A549 (cell line): Measurements from ENCODE around the gene CSPG4. TPM values are rescaled to one million over a fixed set of nuclear protein-coding genes. Genes with fewer than 3 reads are reported as not detected.

ENCODE experiments used
- ATAC-seq, 2 experiments: fragments of 200-7000 bp in 1 of 2; fragments of >200 bp in 1 of 2; cut with Nextera tagmentation in 1 of 2; cut with Tn5 transposase in 1 of 2; 3 replicates each; pipeline versions ENCODE4 v1.8.0 to v1.9.1; 2018 to 2020; ENCODE audit warnings: mild to moderate bottlenecking in 1 of 2, moderate library complexity in 1 of 2
- CTCF ChIA-PET: fragments of 300-600 bp; sonication (Branson Sonifier 250); formaldehyde crosslinking; extraction: SDS; loops from one replicate; lab custom pipeline; 2021; ENCODE audit warnings: antibody characterized with exemption, inconsistent platforms; lab: Yijun Ruan, JAX
- POLR2A ChIA-PET: fragments of 350-600 bp; formaldehyde crosslinking; extraction: SDS; loops from one replicate; lab custom pipeline; 2021; ENCODE audit warnings: antibody characterized with exemption, inconsistent platforms; lab: Yijun Ruan, JAX
- DNase-seq, 2 experiments: peaks; one replicate each; pipeline versions ENCODE4 v3.0.0 to v3.0.0-alpha.2; 2011 to 2016; ENCODE audit warnings: low read depth in 1 of 2, low spot score in 1 of 2
- FAIRE-seq: peaks from 2 replicates; lab custom pipeline; 2011; peaks lifted over from hg19 to GRCh38; lab: Jason Lieb, UNC
- H3K27ac ChIP-seq, 2 experiments: fragments of >200 bp; sonication (Bioruptor Twin); formaldehyde crosslinking; 3 replicates each; pipeline ENCODE4 v1.5.1; 2016 to 2017
- H3K4me1 ChIP-seq: fragments of >200 bp; sonication (Bioruptor Twin); formaldehyde crosslinking; 3 replicates; pipeline ENCODE4 v1.6.1; 2016
- H3K4me2 ChIP-seq: fragments of >200 bp; sonication (Bioruptor Twin); formaldehyde crosslinking; 3 replicates; pipeline ENCODE4 v1.6.1; 2016
- H3K4me3 ChIP-seq: fragments of >200 bp; sonication (Bioruptor Twin); formaldehyde crosslinking; 3 replicates; pipeline ENCODE4 v1.5.1; 2016
- H3K9me3 ChIP-seq: fragments of >200 bp; sonication (Bioruptor Twin); formaldehyde crosslinking; 3 replicates; pipeline ENCODE4 v1.6.1; 2016
- CBX2 ChIP-seq: fragments of 200-600 bp; sonication (generic); IDR thresholded peaks from 2 replicates; pipeline ENCODE4 v1.6.1; 2016; ENCODE audit warnings: low read depth, mild to moderate bottlenecking, borderline replicate concordance
- CBX8 ChIP-seq: fragments of 200-600 bp; sonication (generic); IDR thresholded peaks from 2 replicates; pipeline ENCODE4 v1.6.1; 2016
- CEBPB ChIP-seq, 2 experiments: fragments of >200 bp in 1 of 2; sonication (Bioruptor Twin) in 1 of 2; formaldehyde crosslinking in 1 of 2; IDR thresholded peaks; 2 replicates each; pipeline ENCODE4 v1.6.1; 2012 to 2016
- EHF ChIP-seq: fragments of 250-450 bp; sonication (Bioruptor Pico); IDR thresholded peaks from 2 replicates; pipeline ENCODE4 v1.5.0; 2020; ENCODE audit warnings: mild to moderate bottlenecking
- EHMT2 ChIP-seq: fragments of 200-600 bp; sonication (generic); IDR thresholded peaks from 2 replicates; pipeline ENCODE4 v1.6.1; 2016; ENCODE audit warnings: antibody characterized with exemption, low read depth, mild to moderate bottlenecking, moderate library complexity
- ESRRA ChIP-seq: fragments of 150-350 bp; IDR thresholded peaks from 2 replicates; pipeline ENCODE4 v1.6.1; 2014; ENCODE audit warnings: mild to moderate bottlenecking, low read length, borderline replicate concordance
- FOXS1 ChIP-seq: fragments of 250-450 bp; sonication (Bioruptor Pico); IDR thresholded peaks from 2 replicates; pipeline ENCODE4 v1.5.0; 2020; ENCODE audit warnings: mild to moderate bottlenecking, moderate library complexity
- HDAC2 ChIP-seq: fragments of 200-600 bp; sonication (generic); IDR thresholded peaks from 2 replicates; pipeline ENCODE4 v1.6.1; 2016
- MAZ ChIP-seq: fragments of 150-350 bp; IDR thresholded peaks from 2 replicates; pipeline ENCODE4 v1.6.1; 2014; ENCODE audit warnings: antibody characterized with exemption, low read depth, low read length, borderline replicate concordance
- MYC ChIP-seq: IDR thresholded peaks from 2 replicates; pipeline ENCODE4 v1.6.1; 2012; ENCODE audit warnings: mild to moderate bottlenecking, inconsistent platforms, low read length, improper control_type of control experiment, borderline replicate concordance
- POLR2AphosphoS2 ChIP-seq: conservative IDR thresholded peaks from 2 replicates; pipeline ENCODE4 v1.6.1; 2012; ENCODE audit warnings: low read length, improper control_type of control experiment, inconsistent platforms
- RFX5 ChIP-seq: fragments of 450-650 bp; IDR thresholded peaks from 2 replicates; pipeline ENCODE4 v1.7.1; 2014; ENCODE audit warnings: antibody characterized with exemption, mild to moderate bottlenecking, moderate library complexity
- RNF2 ChIP-seq: fragments of 200-600 bp; sonication (generic); IDR thresholded peaks from 2 replicates; pipeline ENCODE4 v1.6.1; 2016; ENCODE audit warnings: low read depth, mild to moderate bottlenecking, antibody characterized with exemption, moderate library complexity, borderline replicate concordance
- TFCP2L1 ChIP-seq: fragments of 250-450 bp; sonication (Bioruptor Pico); IDR thresholded peaks from 2 replicates; pipeline ENCODE4 v1.5.0; 2021; ENCODE audit warnings: mild to moderate bottlenecking
- ZNF302 ChIP-seq: fragments of 250-450 bp; sonication (Bioruptor Pico); IDR thresholded peaks from 2 replicates; pipeline ENCODE4 v1.9.0; 2021; ENCODE audit warnings: inconsistent platforms, mild to moderate bottlenecking, moderate library complexity
- WGBS: methylation state at CpG from one replicate; pipeline ENCODE4 v1.1.6; 2017; ENCODE audit errors: missing lambda C conversion rate; 5-methylcytosine and 5-hydroxymethylcytosine counted together
- polyA plus RNA-seq, 4 experiments: library from polyadenylated mRNA; depleted of rRNA in 3 of 4; stranded (reverse); fragments of >200 nt; fragmentation: RNase III in 1 of 4; extraction: RNeasy Plus Mini Kit Qiagen cat#74134 plus additional on column Dnase treatment in 1 of 4; gene quantifications; 2 replicates in 3 of 4; 3 replicates in 1 of 4; pipeline ENCODE4 v1.2.3, GENCODE V29; 2011 to 2017
- TF ChIP-seq, protein P1 (sequence below): fragments of >200 bp; sonication (Bioruptor Twin); formaldehyde crosslinking; IDR thresholded peaks from 3 replicates; pipeline ENCODE4 v1.5.1; 2016
- TF ChIP-seq, protein P2 (sequence below): IDR thresholded peaks from 2 replicates; pipeline ENCODE4 v1.6.1; 2012
- TF ChIP-seq, protein P3 (sequence below): IDR thresholded peaks from 2 replicates; pipeline ENCODE4 v1.6.1; 2012
- TF ChIP-seq, protein P4 (sequence below): fragments of 200-600 bp; sonication (generic); IDR thresholded peaks from 2 replicates; pipeline ENCODE4 v1.6.1; 2016; ENCODE audit warnings: antibody characterized with exemption, mild to moderate bottlenecking, moderate library complexity
- TF ChIP-seq, protein P5 (sequence below): fragments of 250-450 bp; sonication (Bioruptor Pico); IDR thresholded peaks from 2 replicates; pipeline ENCODE4 v1.5.0; 2020; ENCODE audit warnings: low read depth, mild to moderate bottlenecking, moderate library complexity

CSPG4 gene
- polyA plus RNA-seq, 2 of the 4 experiments (the other 2 are of a cell fraction), result 0.01 to 0.06 TPM

DNA sequence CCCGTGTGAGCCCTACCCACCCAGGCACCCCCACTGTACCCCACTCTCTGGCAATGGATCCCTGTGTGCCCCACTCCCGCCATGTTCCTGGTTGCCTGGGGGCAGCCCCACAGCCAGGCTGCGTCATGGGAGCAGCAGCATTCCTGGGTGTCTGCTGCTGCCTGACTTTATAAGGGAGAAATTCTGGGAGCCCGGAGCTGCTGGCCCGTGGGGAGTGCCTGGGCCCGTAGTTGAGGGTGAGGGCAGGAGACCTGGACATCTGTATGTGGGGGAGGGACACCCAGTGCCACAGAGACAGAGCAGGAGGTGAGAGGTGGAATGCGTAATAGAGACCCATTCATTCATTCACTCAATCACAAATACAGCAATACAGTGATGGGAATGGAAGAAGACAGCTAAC, 15.1 kb downstream of the CSPG4 start:
- Histone ChIP-seq H3K4me2 (no peak overlapping the region), H3K9me3 (no peaks in the 10 kb centered on the region), H3K27ac (no peak overlapping the region), H3K4me3 (no peak overlapping the region)
- ATAC-seq, result no peak
- POLR2A ChIA-PET, result no interaction called here
- WGBS, result 77% methylated on average over 7 of the region's 7 CpGs
- no peak for TF ChIP-seq MYC
- TF ChIP-seq RNF2, result no peak
- no peak for TF ChIP-seq CEBPB (IDR thresholded peaks at IDR 0.05)
- no peak for TF ChIP-seq CBX2
- TF ChIP-seq, protein P1, sequence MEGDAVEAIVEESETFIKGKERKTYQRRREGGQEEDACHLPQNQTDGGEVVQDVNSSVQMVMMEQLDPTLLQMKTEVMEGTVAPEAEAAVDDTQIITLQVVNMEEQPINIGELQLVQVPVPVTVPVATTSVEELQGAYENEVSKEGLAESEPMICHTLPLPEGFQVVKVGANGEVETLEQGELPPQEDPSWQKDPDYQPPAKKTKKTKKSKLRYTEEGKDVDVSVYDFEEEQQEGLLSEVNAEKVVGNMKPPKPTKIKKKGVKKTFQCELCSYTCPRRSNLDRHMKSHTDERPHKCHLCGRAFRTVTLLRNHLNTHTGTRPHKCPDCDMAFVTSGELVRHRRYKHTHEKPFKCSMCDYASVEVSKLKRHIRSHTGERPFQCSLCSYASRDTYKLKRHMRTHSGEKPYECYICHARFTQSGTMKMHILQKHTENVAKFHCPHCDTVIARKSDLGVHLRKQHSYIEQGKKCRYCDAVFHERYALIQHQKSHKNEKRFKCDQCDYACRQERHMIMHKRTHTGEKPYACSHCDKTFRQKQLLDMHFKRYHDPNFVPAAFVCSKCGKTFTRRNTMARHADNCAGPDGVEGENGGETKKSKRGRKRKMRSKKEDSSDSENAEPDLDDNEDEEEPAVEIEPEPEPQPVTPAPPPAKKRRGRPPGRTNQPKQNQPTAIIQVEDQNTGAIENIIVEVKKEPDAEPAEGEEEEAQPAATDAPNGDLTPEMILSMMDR, result no peak
- no peak for TF ChIP-seq ESRRA
- no peak for TF ChIP-seq FOXS1 (CRISPR knock-in tag)
- TF ChIP-seq, protein P2, sequence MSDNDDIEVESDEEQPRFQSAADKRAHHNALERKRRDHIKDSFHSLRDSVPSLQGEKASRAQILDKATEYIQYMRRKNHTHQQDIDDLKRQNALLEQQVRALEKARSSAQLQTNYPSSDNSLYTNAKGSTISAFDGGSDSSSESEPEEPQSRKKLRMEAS, result no peak
- no peak for TF ChIP-seq MAZ
- TF ChIP-seq, protein P3, sequence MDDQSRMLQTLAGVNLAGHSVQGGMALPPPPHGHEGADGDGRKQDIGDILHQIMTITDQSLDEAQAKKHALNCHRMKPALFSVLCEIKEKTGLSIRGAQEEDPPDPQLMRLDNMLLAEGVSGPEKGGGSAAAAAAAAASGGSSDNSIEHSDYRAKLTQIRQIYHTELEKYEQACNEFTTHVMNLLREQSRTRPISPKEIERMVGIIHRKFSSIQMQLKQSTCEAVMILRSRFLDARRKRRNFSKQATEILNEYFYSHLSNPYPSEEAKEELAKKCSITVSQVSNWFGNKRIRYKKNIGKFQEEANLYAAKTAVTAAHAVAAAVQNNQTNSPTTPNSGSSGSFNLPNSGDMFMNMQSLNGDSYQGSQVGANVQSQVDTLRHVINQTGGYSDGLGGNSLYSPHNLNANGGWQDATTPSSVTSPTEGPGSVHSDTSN, result no peak
- no peak for TF ChIP-seq TFCP2L1
- TF ChIP-seq HDAC2, result no peak
- TF ChIP-seq EHF (CRISPR knock-in tag), result no peak
- TF ChIP-seq RFX5, result no peak
- TF ChIP-seq CBX8, result no peak
- no peak for TF ChIP-seq EHMT2
- TF ChIP-seq, all 56 proteins: peak for 0
- DNase-seq, result no peak
- CTCF ChIA-PET, result interaction anchor here (1.5 to 1.7 kb wide), 2 partner anchors 11 to 104 kb away, joined by 3 to 5 read pairs; no protein-coding TSS in a partner anchor
- no peak for FAIRE-seq
- peaks cover 19% of the 10 kb centered on the region for H3K4me1 ChIP-seq

DNA sequence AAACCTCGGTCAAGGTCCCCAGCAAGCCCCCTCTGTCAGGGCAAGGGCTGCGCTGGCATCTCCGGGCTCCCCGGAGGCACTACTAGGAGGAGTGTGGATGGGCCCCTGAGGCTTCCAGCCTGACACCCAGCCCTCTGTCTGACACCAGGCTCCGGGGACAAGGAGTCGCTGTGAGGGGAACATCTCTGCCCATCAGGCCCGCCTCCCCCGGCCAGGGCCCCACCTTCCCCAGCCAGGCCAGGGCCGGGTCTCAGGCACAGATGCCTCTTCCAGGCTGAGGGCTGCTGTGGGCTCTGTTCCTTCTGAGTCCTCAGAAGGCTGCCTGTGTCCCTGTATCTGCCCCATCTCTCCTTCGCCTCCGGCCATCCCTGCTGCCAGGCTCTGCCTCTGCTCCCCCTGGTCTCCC, 15.8 kb downstream of the CSPG4 start:
- ChIA-PET CTCF (interaction anchor here (1.0 to 1.7 kb wide), 3 partner anchors 9 to 105 kb away, joined by 3 to 5 read pairs (median 3); no protein-coding TSS in a partner anchor), POLR2A (interaction anchor here (0.5 kb wide), 1 partner anchor 27 kb away, joined by 5 read pairs; a partner anchor contains a TSS)
- DNase-seq (no peak), FAIRE-seq (no peak), ATAC-seq (peak in 1 of 2 experiments; percentile 14; a peak in 3 of 6 replicates)
- TF ChIP-seq MYC (no peak), CBX2 (no peak), CBX8 (no peak), POLR2AphosphoS2 (no peak), ZNF302 (no peak)
- TF ChIP-seq, protein P4, sequence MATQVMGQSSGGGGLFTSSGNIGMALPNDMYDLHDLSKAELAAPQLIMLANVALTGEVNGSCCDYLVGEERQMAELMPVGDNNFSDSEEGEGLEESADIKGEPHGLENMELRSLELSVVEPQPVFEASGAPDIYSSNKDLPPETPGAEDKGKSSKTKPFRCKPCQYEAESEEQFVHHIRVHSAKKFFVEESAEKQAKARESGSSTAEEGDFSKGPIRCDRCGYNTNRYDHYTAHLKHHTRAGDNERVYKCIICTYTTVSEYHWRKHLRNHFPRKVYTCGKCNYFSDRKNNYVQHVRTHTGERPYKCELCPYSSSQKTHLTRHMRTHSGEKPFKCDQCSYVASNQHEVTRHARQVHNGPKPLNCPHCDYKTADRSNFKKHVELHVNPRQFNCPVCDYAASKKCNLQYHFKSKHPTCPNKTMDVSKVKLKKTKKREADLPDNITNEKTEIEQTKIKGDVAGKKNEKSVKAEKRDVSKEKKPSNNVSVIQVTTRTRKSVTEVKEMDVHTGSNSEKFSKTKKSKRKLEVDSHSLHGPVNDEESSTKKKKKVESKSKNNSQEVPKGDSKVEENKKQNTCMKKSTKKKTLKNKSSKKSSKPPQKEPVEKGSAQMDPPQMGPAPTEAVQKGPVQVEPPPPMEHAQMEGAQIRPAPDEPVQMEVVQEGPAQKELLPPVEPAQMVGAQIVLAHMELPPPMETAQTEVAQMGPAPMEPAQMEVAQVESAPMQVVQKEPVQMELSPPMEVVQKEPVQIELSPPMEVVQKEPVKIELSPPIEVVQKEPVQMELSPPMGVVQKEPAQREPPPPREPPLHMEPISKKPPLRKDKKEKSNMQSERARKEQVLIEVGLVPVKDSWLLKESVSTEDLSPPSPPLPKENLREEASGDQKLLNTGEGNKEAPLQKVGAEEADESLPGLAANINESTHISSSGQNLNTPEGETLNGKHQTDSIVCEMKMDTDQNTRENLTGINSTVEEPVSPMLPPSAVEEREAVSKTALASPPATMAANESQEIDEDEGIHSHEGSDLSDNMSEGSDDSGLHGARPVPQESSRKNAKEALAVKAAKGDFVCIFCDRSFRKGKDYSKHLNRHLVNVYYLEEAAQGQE, result no peak
- TF ChIP-seq, protein P5, sequence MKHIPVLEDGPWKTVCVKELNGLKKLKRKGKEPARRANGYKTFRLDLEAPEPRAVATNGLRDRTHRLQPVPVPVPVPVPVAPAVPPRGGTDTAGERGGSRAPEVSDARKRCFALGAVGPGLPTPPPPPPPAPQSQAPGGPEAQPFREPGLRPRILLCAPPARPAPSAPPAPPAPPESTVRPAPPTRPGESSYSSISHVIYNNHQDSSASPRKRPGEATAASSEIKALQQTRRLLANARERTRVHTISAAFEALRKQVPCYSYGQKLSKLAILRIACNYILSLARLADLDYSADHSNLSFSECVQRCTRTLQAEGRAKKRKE (CRISPR knock-in tag), result no peak
- 86% methylated on average over 11 of the region's 11 CpGs for WGBS
- Histone ChIP-seq H3K4me2 (no peak overlapping the region), H3K4me3 (no peak overlapping the region), H3K4me1 (peaks cover 19% of the 10 kb centered on the region), H3K27ac (peak overlapping the region in 1 of 2 experiments; percentile 21; a peak in 2 of 6 replicates), H3K9me3 (no peaks in the 10 kb centered on the region)
